Measurements from ENCODE around the gene RGS7.
"Not testable (repeated sequence)": the region's sequence is repeated elsewhere in the genome, so short reads cannot be mapped to it uniquely, and the experiment has no call there.

RGS7 gene

DNA sequence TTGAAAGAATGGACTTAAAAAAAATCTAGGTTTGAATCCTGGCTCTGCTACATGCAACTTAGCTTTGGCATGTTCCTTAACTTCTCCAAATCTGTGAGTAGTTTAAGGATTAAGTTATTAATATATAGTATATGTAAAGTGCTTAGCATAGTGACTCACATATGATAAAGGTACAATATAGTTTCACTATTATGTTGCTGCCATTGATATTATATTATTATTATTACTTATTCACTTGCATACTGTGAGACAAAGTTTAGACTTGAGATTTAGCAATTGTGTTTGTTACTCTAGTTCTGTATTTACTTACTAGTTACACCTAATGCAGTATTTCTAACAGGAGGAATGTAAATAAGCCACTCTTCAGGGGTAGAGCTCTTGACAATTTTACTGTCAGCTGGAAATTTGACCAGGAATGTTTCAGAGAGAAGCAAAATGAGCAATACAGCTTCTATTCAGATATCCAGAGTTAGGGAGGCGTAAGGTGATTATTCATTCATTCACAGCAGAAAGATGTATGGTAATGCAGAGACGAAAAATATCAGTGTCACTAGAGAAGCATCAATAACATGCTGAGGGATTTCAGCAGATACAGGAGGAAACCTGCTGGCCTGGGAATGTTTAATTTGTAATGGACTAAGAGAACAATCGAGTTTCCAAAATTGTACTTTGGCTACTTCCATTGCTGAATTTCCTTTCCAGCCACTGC is 25.5 kb downstream of the RGS7 start:
- no peak for DNase-seq (ENCODE audit: low spot score)

DNA sequence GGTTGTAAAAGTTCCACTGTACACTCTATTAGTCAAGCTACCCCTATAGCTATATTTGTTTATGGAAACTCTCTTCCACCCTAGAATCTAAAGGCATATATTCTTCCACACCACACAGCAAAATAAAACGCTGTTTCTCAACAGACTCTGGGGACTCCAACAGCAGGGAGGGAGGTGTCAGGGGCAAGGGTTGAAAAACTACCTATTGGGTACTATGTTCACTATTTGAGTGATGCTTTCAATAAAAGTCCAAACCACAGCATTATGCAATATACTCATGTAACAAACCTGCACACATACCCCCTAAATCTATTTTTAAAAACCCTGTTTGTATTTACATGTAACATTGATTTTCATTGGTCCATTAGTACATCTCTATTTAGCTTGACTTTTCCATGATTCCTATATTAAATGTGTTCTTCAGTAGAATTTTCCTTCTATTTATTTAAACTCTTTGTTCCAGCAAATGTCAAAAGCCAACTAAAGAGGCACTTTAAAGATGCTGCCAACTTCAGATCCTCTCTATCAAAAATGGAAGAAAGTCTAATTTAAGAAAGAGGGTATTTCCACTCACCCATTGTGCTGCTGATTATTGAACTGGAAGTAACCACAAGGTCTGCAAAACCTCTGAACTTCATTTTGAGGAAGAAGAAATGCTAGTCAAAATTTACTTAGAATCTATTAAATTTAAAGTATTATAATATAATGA is 26.2 kb downstream of the RGS7 start:
- no peak for DNase-seq (ENCODE audit: low spot score)

DNA sequence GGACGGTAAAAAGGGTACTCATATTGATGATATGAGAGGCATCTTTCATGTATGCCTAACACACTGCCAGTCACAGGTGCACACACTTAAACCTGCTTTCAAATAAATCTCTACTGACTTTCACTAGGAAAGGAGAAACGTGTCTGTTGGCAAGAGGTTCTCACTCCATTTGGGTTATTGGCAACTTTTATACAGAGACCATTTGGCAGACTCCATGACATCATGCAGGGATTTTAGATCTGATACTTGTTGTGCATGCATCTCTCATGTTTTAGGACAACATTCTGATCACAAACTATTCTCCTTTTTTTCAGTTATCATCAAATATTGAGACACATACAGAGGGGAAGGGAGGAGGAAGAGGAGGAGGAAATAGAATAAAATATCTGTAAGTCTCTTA is 31.5 kb downstream of the RGS7 start:
- DNase-seq (ENCODE audit: low spot score): no peak

DNA sequence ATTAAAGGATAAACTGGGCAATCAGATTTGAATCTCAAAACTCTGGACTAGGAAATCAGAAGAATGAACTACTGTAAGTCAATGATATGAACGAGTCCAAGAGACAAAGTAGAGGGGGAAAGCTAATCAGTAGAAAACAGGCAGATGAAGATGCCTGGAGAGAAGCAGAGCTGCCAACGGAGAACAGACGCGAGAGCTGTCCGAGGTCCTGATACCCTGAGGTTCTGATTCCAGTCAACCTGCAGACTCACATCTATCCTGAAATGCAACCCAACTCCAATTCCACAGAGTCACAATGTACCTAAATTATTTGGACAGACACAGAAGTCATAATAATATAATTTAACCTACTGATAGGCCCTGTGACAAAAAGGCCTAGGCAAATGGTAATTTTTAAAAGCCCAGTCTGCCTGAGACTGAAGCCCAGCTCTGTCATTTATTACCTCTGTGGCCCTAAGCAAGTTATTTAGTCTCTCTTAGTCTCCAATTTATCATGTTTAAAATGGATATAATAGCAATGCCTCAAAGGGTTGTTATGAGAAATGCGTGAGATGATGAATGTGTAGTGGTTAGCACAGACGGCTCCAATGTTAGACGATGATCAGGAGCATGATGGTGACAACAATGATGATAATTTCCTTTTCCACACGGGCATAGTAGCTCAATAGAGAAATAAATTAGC is 33.4 kb downstream of the RGS7 start:
- no peak for DNase-seq (ENCODE audit: low spot score)

DNA sequence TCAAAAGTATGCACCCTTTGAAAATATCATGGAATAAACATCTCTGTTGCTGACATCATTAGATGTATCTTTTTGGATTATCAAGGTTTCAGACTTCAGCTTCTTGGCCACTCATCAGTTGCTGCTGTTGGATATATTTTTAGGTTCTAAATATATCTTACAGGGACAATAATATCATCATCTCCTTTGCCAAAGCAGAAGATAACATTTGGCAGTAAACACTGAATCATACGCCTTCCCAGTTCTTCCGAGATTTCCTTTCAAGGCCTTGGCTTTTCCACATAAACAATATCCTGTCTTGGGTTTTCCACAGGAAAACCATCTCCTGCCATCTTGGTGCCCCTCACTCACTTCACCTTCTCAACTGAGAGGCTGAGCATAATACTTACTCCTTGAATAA is 39.3 kb downstream of the RGS7 start:
- DNase-seq (ENCODE audit: low spot score): no peak

DNA sequence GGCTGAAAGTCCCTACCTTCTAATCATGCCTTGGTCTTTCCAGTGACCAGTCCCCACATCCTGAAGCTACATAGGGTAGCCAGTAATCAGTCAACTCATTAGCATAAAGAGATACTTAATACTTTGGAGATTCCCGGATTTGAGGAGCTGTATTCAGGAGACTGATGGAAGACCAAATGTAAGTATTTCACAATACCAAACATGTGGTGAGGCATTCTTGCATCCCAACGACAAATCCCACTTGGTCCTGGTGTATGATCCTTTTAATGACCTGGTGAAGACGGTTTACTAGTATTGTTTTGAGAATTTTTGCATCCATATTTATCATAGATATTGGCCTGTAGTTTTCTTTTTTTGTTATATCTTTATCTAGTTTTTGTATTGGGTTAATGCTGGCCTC is 40.6 kb downstream of the RGS7 start:
- no peak for DNase-seq (ENCODE audit: low spot score)

DNA sequence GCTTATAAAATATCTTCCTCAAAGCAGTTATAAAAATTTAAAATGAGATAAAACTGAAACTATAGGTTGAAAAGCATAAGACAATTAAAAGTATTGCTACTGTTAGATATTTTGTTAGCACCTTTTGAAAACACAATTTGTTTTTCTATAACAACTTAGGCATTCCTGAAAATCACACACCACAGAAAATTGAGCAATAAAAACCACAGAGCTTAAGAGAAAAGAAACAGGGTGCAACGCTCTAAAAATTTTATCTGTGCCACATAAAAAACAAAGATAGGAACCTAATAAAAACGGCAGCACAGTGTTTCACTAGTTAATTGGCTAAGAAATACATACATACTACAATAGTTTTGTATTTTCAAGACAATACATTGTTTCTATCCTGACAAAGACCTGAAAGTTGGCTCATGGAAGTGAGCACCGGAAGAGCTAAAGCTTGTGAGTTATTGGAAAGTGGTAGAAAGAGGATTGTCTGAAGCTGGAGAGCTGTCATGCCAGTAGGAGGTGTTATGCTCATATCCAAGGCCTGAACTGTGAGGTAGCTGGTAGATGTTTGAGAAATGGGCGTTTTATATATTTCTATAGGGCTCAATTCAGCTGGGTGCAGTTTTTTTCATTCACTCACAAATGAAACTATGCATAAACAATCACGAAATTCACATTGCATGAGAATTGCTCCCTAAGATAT is 45.8 kb downstream of the RGS7 start:
- DNase-seq (ENCODE audit: low spot score): no peak

DNA sequence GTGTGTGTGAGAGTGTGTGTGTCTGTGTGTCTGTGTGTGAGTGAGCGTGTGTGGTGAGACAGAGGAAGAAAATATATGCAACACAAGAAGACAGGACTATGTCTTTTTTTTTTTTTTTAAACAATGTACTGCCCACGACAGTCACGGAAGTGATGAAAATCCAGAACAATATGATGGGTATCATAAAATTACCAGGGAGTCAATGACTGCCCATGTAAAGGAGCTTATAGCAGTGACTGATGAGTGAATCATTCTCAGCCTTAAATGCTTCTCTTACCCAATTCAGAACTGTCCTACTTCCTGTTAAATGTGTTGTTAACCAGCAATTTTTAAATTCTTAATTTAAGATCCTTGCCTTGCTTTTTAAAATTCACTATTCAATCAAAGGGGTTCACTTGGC is 46.6 kb downstream of the RGS7 start:
- no peak for DNase-seq (ENCODE audit: low spot score)

DNA sequence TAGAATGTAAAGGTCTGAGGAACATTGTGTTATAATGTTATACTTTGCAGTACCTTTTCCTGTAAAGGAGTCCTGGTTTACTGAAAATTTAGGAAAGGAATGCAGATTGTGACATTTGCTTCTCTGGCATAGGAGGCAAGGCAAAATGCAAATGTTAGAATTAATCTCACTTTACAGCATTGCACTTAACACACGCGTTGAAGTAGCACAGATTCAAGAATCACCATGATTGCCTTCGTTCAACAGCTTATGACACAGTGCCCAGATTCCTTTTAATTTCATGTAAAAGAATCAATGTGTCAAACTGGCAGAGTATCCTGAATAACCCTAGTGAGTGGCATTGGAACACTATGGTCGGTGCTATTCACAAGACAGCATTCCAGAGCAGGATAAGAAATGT is 47.4 kb downstream of the RGS7 start:
- no peak for DNase-seq (ENCODE audit: low spot score)

DNA sequence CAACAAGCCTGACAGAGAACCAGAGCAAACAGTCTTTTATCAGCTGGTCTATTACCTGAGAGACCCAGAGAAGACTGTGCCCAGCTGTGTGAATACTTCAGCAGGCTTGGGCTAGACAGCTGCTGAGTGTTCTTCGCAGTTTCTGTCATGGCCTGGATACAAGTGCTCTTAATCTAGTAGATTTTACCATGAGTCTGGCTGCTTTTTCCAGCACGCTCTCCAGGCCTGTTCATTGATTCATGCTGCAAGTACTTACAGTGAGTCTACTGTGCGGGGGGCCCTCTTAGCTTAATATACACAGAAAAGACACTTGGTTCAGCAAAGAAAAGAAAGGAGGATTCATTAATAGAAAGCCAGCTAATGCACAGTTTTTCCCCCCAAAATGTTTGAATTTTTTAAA is 48.5 kb downstream of the RGS7 start:
- DNase-seq (ENCODE audit: low spot score): no peak

DNA sequence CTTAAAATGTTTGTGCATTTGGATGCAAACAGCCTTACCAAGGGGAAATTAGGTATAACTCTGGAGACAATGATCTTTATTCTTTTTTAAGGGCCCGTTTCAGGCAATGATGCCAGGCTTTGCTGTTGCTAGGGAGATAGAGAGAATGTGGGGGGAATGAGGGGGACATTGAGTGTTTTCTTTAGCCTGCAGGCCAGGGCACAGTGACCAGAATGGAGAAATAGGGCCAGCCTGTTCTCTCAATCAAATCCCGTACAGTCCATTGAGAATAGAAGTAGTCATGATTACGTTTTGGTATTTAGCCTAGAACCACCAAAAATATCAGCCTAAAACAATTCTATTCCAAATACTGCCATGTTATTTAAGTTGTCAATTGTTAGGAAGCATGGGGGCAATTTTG is 49.0 kb downstream of the RGS7 start:
- no peak for DNase-seq (ENCODE audit: low spot score)

DNA sequence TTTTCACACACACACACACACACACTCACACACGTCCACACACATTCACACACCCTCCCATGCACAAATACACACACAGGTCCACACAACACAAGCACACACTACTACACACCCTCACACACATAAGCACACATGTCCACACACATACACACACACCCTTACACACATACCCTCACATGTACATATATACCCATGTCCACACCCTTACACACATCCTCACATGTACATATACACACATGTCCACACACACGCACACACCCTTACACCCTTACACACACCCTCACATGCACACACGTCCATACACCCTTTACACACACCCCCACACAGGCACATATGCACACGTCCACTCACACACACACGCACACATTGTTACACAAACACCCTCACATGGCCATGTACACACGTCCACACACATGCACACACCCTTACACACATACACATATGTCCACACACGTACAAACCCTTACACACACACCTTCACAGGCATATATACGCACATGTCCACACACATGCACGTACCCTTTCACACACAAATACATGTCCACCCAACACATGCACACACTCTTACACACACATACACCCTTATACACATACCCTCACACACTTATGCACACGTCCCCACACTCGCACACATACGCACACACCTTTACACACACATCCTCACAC is 50.7 kb downstream of the RGS7 start:
- DNase-seq (ENCODE audit: low spot score): no peak

DNA sequence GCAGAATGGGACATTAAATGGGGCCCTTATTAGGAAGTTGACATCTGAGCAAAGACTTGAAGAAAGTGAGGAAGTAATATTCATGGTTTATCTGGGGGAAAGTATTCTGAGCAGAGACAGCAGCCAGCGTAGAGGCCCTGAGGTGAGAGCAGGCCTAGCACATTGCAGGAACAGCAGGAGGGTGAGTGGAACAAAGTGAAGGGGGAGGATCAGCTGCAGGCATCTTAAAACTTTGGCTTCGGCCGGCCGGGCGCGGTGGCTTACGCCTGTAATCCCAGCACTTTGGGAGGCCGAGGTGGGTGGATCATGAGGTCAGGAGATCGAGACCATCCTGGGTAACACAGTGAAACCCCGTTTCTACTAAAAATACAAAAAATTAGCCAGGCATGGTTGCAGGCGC is 55.0 kb downstream of the RGS7 start:
- not testable (repeated sequence) for DNase-seq (ENCODE audit: low spot score)

DNA sequence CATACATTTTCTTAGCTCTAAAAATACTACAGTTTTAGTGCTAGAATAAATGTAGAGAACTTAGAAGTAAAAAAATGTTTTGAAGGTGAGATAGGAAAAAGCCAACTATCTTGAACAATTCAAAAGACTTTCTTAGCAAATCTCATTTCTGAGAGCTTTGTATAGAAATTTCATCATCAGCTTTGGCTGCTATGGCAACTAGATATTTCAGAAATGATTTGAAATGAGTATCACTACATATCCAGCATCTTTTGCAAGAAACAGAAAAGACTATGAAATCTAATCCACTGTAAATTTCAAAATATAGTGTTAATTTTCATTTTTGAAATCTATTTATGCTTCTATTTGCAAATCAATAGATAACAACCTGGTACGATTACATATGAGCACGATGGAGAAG is 57.7 kb downstream of the RGS7 start:
- DNase-seq (ENCODE audit: low spot score): no peak

DNA sequence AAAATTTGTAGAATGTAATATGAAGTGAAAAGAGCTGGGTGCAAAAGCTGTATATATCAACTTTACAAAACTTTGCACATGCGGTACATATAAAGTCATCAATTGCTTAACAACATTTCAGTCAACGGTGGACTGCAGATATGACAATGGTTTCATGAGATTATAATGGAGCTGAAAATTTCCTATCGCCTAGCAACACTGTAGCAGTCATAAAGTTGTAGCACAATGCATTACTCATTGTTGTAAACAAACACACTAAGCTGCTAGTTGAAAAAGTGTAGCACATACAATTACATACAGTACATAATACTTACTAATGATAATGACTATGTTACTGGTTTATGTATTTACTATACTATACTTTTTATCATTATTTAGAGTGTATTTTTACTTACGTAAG is 64.0 kb downstream of the RGS7 start:
- DNase-seq (ENCODE audit: low spot score): no peak

DNA sequence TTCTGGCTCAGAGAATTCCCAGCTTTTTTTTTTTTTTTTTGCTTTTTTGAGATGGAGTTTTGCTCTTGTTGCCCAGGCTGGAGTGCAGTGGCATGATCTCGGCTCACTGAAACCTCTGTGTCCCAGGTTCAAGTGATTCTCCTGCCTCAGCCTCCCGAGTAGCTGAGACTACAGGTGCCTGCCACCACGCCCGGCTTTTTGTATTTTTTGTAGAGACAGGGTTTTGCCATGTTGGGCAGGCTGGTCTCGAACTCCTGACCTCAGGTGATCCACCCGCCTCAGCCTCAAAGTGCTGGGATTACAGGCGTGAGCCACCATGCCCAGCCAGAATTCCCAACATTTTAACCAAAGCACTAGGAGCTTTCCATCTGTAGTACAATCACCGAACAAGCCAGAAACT is 65.5 kb downstream of the RGS7 start:
- DNase-seq (ENCODE audit: low spot score): not testable (repeated sequence)

DNA sequence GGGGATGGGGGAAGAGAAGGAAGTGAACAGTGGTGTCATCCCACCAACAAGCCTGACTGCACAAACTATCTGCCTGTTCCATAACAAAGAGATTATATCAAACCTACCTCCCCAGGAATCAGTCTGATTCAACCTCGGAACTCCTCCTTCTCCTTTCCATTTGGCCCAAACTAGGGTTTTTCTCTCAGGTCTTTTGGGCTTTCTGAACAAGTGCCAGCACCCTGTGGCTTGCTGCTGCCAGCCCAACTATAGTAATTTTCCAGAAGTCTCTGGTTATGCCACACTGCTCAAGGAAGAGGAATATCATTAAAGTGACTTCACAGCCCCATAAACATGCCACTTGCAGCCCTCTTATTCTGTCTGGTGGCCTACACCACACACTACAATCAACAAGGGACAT is 70.5 kb downstream of the RGS7 start:
- DNase-seq (ENCODE audit: low spot score): no peak

DNA sequence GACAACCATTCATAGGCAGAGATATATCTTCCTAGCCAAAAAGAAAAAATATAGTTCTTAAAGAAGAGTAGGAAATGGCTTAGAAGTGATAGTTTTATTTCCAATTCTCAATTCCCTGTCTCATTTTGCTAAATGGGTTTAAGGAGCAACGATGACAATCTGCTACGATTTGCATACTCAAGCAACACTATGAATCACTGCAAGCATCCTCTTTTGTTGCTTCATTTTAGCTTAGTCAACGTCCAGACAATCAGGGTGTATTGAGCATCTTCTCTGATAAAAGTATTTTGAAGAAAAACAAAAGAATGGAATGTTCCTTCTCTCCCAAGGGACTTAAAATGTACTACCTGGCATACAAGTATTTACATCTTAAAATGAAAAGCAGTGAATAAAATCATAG is 80.6 kb downstream of the RGS7 start:
- DNase-seq (ENCODE audit: low spot score): no peak

DNA sequence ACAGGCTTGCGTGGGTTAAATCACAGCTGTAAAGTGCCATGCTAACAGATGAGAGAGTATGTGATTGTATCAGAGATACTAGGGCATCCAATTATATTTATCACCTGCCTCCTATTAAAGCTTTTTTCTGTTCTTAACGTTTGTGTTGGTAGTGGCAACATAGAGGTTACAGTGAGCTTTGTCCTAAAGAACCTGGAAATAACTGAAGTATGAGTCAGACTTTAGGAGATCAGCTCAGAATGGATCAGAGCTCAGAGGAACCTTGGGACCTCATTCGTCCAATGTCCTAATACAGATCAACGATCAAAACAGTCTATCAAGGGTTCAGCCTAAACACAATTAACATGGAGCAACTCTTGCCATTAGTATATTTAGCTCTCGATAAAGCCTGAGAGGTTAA is 81.0 kb downstream of the RGS7 start:
- DNase-seq (ENCODE audit: low spot score): no peak

DNA sequence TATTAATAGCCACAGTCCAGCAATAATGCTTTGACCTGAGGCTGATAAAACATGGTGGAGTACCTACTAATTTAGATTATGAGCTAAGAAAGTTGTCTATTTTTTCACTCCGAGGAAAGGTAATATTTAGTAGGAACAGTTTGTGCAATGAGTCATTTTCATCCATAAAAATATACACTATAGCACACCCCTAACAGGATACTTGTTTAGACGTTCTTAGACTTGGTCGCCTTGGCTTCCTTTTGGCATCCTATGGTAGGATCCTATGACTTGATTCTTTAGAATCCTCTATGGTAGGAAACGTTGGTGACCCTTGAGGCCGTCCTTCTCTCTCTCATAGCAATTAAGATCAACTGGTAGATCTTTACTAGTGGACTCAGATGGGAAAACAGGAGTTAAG is 81.8 kb downstream of the RGS7 start:
- DNase-seq (ENCODE audit: low spot score): no peak

DNA sequence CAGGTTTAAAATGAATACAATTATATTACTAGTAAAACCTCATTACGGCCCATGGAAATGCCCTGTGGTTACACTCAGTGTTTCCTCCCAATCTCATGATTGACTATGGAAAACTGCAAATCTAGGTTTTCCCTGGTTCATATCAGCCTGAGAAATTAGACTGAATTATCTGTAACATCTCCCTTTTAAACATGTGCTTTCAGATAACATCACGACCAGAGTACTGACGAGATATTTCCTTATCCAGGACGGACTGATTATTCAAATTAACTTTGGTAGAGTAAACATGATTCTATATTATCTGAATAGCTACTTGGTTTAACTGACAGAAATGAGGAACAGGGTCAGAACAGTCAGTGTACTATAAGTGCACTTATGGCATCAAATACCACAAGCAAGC is 82.3 kb downstream of the RGS7 start:
- no peak for DNase-seq (ENCODE audit: low spot score)

DNA sequence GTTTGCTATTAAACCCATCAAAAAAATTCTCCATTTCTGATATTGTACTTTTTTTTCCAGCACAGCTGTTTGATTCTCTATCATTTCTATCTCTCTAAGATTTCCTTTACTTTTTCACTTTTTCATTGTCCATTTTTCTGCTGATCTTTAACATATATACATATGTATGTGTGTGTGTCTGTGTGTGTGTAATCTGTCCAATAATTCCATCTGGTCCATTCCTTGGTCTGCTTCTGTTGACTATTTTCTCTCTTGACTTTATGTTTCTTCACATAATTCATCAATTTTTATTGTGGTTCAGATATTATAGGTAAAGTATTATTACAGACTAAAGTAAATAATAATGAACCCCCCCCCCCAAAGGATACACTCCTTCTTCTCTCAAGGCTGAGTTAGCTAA is 84.2 kb downstream of the RGS7 start:
- no peak for DNase-seq (ENCODE audit: low spot score)

All from left forelimb (tissue), 1 donor.